HG02885 (cell line): ENCODE measurements around the gene TAL1.
"Not testable (repeated sequence)": the region's sequence is repeated elsewhere in the genome, so short reads cannot be mapped to it uniquely, and the experiment has no call there.

Experiments used
- ATAC-seq: cut with Tn5 transposase; IDR thresholded peaks from one replicate; pipeline ENCODE4 v1.9.1; 2021; ENCODE audit warnings: mild to moderate bottlenecking; ENCODE audit not compliant: unreplicated experiment, poor library complexity

TAL1 gene

DNA sequence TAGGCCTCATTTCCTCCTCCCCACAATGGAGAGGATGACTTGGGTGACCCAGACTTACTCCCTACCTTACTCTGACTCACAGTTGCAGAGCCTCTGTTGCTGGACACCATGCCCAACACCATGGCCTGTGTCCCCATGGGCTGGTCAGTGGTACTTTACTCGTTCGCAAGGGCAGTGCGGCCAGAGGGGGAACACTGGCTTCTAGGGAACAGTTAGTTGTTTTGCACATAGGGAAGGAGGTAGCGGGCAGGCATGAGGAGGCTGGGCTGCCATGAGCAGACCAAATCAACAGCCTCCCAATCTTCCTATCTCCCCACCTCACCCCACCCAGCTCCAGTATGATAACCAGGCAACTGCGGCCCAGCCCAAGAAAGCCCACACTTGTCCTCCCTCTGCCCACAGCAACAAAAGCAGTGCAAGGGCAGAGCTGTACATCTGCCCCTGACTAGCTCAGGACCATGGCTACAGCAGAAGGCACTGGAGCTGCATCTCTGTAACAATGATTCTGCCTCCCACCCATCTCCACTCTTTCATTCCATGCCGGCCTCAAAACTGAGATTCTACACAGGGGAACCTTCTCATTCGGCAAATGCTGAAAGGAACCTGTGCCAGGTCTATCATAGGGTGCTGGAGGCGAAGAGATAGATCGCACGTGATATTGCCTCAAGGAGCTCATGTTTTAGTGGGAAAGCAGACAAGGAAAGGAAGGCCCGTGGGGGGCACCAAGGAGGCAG, 18.6 kb downstream of the TAL1 start:
- ATAC-seq: no peak

- ATAC-seq: no peak
These were observed 19.3 kb downstream of the TAL1 start for GRCh38 chr1:47212636-47213229.

GRCh38 chr1:47211796-47212269, 20.2 kb downstream of the TAL1 start:
- ATAC-seq: no peak

GRCh38 chr1:47210666-47211065, 21.4 kb downstream of the TAL1 start:
- ATAC-seq: no peak

- ATAC-seq: no peak
These were observed 22.2 kb downstream of the TAL1 start for GRCh38 chr1:47209725-47210325.

DNA sequence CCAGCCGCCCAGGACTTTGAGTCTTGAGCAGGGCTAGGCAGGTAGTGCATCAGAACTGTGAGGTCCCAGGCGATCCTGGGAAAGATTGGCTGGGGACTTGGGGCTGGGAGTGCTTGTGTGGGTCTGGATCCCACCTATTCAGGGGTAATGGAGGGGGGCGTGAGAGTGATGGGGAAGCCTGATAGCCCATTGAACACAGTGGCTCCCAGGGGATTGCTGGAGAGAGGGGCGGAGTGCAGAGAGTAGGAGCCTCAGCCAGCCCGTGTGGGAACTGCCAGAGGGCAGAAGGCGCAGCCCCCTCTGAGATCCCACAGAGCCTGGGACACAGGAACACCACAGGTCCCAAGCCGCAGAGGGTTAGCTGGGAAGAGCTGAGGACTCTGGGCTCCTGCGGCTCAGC, 22.9 kb downstream of the TAL1 start:
- no peak for ATAC-seq

- no peak for ATAC-seq
These were observed 23.6 kb downstream of the TAL1 start for GRCh38 chr1:47208374-47208850.

- no peak for ATAC-seq
These were observed 24.1 kb downstream of the TAL1 start for GRCh38 chr1:47207803-47208373.

DNA sequence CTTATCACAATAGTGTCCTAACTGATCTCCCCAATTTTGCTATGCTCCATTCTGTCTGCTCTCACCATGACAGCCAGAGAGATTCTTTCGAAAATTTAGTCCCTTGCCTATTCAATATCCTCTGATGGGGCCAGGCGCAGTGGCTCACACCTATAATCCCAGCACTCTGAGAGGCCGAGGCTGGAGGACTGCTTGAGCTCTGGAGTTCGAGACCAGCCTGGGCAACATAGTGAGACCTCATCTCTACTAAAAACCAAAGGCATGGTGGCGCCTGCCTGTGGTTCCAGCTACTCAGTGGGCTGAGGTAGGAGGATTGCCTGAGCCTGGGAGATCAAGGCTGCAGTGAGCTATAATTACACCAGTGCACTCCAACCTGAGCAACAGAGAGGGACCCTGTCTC, 26.1 kb downstream of the TAL1 start:
- ATAC-seq: no peak

DNA sequence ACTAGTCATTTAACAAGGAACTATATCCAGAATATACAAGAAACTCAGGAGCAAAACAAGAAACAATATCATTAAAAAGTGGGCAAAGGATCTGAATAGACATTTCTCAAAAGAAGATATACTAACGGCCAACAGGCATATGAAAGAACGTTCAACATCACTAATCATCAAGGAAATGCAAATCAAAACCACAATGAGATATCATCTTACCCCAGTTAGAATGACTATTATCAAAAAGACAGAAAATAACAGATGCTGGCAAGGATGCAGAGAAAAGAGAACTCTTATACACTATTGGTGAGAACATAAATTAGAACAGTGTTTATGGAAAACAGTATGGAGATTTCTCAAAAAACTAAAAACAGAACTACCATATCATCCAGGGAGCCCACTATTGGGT, 28.5 kb downstream of the TAL1 start:
- not testable (repeated sequence) for ATAC-seq

GRCh38 chr1:47201179-47201578, 30.8 kb downstream of the TAL1 start:
- ATAC-seq: no peak

- no peak for ATAC-seq
These were observed 33.8 kb downstream of the TAL1 start for GRCh38 chr1:47198214-47198613.

DNA sequence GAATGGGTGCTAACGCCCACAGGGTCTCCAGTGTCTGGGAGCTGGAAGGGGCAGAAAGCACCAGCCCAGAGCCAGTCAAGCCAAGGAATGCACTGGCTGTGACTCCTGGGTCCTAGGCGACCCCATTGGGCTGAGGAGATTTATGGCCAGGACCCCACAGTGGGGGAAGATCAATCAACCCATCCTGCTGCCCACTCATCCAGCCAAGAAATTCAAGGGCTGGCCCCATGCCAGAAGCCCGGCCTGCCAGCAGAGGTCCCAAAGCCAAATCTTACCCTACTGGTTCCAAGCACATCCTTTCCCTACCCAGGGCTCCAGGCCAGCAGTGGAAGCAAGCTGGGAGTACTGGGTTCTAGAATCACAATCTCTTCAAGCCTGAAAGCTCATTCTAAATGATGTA, 35.4 kb downstream of the TAL1 start:
- no peak for ATAC-seq

- not testable (repeated sequence) for ATAC-seq
These were observed 36.0 kb downstream of the TAL1 start for GRCh38 chr1:47195981-47196380.

DNA sequence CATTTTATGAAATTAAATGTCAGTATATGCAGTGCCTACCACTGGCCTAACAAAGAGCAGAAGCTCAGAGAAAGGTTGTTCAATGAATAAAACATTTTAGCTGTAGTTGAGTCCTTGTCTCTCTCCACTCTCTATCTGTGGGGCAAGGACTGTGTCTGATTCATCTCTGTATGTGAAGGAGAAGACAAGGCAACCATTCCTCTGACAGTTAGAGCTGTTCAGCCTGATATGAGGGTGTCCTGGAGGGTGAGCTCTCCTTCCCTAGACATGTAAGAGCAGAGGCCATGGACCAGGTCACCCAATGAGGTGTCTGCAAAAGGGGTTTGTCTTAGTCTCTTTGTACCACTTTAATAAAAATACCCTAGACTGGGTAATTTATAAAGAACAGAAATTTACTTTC, 37.7 kb downstream of the TAL1 start:
- no peak for ATAC-seq

GRCh38 chr1:47193496-47193895, 38.5 kb downstream of the TAL1 start:
- not testable (repeated sequence) for ATAC-seq

DNA sequence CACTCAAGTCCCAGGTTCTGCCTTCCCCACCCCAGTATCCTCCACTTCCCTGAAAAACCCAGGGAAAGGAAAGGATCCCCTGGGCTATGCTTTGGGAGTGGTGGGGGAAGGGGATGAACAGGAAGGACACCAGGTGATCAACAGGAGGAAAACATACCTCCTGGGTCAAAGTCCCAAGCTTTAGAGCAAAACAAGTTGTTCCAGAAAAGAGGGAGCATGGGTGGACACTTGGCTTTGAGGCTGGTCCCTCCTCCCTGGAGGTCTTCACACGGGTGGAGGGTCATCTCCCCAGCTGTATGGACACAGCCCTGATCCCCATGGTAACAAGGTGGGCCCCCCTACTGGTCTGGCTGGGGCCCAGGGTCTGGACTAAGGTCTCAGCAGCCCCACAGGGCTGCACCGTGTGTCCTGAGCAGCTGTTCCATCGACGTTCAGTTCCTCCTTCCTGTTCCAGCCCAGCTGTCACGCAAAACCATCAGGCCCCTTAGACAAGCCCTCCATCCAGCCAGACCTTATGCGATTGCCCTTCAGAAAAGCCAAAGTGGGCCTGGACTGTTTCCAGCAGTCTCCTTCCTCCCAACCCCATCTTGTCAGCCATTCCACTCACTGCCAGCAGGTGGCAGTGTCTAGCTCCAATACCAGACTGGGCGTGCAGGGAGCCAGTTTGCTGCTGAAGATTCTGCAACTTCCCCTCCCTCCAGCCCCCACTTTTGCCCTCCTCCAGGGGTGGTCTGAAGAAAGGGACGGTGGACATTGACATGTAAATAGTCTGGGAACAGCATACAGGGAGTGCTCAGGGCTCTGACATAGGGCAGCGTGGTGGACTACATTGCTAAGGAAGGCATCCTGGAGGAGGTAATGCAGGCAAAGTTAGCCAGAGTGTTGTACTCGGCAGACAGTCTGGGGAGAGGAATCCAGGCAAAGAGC, 39.3 kb downstream of the TAL1 start:
- peak; percentile 52 for ATAC-seq

DNA sequence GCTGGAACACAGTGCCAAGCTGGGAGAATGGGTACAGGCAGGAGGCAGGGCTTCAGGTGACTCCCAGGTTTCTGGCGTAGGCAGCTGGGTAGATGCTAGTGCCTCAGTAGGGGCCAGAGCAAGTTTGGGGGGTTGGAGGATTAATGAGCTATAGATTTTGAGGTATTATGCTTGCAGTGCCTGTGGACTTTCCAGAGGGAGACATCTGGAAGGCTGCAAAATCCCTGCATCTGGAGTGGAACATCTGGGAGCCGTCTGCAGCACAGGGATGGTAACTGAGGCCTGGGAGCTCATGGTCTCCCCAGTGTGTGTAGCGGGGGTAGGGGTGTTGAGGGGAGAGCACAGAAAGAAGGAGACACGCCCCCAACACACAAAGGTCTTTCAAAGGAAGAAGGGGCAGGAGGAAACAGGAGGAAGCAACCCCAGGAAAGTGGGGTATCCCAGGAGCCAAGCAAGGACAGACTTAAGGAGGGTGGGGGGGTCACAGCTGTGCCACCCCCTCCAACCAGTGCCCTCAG, 40.0 kb downstream of the TAL1 start:
- ATAC-seq: no peak

GRCh38 chr1:47190857-47191256, 41.2 kb downstream of the TAL1 start:
- no peak for ATAC-seq

GRCh38 chr1:47190509-47190855, 41.5 kb downstream of the TAL1 start:
- no peak for ATAC-seq
